Activated CD4-positive, CD25-positive, alpha-beta regulatory T cell (primary cell): ENCODE data around the gene EIF2AK3.
A peak's percentile ranks its signal among the peaks of the same experiment; 100 is the strongest.
"Not testable (repeated sequence)": the region's sequence is repeated elsewhere in the genome, so short reads cannot be mapped to it uniquely, and the experiment has no call there.

Experiments
- DNase-seq, 4 experiments: peaks; one replicate each; lab custom pipeline; 2025; lab: John Stamatoyannopoulos, UW

Gene EIF2AK3

DNA sequence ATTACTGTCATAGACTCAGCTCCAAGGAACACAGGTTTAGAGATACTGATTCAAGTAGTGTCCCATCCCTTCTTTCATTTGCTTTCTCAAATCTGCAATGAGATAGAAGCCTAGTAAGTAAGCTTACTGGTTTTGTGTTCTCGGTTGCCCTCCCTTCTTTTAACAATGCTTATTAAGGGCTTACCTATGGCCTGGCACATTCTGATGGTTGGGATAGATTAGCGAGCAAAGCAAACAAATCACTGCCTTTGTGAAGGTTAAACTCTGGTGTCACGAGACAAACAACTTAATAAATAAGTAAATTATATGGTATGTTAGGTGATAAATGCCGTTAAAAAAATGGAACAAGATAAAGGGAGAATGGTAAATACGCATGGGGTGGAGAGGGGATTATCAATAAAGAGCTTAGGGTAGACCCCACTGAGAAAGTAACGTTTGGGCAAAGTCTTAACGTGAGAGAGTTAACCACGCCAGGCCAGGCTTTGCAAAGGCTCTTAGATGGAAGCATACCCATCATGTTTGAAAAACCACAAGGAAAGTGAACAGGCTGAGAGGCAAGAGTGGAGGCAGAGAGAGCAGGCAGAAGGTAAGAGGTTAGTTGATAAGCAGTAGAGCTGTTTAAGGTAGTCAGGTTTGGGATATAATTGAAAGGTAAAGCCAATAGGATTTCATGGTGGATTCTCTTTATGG, 31.0 kb downstream of the EIF2AK3 start:
- no peak for DNase-seq

DNA sequence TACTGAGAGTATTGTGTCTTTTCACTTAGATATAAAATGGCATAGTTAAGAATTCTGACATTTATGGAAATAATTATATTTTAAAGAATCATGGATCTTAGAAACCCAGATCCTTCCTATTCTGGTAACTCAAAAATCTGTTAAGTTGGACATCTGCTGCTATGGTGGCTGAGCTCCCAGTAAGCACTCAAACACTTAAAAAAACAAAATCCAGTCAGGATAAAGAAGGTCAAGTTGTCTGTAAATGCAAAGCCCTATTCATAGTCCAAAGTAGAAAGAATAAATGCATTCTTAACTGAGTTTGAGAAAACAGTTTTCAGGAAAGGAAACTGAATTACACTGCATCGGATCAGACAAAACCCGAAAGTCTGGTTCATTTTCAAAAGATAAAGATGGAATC, 35.6 kb downstream of the EIF2AK3 start:
- DNase-seq = no peak

DNA sequence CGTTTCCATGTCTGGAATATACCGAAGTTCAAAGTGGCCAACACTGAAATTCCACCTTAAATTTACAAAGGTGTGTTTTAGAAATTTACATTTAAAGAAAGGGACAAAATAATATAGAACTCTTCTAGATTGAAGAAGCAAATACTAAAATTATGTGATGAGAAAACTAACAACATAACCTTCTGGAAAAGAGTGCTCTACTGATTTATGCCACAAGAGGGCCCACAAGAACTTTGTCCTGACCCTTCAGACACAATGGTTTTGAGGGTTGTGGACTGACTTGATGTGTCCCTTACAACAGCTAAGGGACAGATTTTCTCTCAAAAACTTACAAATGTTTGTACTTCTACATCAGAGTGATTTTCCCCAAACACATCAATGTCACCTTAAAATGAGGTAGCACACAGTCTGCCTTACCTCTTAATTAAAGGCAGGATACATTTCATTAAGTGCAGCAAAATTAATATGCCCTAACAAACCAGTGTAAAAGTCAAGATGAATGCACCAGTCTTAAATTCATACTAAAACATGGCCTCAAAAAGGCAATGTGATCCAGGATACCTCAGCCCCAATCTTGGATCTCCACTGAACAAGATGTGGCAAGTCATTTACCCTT, 36.2 kb downstream of the EIF2AK3 start:
- peak in 1 of 4 experiments; percentile 1 for DNase-seq

DNA sequence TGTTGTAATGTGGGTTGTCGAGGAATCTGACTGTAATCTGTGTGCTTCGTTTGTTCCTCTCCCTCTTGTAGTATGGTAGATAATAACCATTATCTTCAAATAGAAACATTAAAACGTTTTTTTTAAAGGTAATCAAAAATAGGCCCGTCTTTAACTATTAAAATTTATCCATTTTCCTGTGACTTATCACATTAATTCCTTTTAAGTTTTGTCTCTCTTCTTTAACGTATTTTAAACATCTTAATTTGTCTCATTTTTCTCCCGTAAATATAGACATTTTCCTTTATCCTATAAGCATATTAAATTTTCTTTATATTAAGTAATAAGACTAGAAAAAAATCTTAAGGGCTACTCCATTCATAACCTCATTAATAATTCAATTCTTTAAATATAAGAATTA, 41.3 kb downstream of the EIF2AK3 start:
- DNase-seq = no peak

DNA sequence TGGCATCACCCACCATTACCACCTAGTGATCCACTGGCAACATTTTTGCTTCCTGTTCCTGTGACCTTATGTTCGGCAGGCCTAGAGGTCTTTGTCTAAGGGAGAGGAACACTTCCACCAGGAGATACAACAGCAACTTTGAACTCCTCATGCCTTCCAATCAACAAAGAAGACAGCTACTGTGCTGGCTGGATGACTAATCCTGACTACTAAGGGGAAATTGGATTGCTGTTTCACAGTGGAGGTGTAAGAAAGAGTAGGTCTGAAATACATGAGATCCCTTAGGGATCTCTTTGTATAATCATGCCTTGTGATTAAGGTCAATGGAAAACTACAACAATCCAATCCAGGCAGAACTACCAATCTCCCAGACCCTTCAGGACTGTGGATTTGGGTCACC, 45.2 kb downstream of the EIF2AK3 start:
- DNase-seq = no peak

DNA sequence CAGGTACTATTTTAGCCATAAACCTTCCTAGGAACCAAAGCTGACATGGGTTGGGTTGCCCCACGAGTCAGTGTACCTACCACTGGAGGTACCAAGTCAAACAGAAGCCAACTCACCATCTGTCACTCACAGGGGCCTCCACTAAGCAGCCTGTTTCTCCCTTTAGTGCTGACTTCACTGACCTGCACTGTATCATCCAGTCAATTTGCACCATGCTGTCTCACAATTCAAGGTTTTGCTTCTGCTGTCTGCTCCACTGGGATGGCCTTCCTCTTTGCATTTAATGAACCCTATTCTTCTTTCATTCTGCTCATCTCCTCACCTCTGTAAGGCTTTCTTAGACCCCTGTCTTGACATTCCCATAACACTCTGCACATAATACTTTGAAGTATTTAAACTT, 47.2 kb downstream of the EIF2AK3 start:
- DNase-seq = no peak

DNA sequence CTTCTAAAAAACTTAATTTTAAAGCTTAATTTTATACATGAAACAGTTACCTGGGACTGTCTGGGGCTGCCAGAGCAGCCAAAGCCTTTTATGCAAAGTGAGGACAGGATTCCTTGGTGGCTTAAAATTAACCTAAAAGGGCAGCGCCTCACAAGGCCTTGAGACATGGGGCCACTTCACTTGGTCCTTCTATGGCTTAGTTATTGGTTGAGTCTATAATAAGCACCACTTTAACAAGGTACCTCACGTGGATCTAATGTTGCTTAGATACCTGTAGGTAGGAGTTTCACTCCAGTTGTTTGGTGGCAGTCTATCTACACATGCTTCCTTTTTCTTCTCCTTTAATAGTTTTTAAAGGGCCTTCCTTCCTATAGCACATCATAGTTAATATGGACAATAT, 51.6 kb downstream of the EIF2AK3 start:
- no peak for DNase-seq

DNA sequence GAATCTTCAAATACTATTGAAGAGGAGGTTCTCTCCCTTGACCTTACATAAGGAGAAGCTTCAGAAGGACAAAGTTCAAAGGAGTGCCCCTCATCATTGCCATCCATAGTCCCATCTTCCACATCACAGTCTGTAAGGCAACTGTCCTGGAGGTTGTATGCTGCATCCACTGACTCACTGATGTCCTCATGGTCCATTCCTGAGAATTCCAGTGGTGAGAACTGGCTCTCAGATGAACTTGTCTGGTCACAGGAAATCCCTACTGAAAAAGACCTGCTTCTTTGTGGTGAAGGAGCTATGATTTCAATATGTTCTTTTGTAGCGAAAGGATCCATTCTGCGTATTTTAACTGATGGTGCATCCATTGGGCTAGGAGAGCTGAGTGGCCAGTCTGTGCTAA, 52.2 kb downstream of the EIF2AK3 start:
- DNase-seq = no peak

DNA sequence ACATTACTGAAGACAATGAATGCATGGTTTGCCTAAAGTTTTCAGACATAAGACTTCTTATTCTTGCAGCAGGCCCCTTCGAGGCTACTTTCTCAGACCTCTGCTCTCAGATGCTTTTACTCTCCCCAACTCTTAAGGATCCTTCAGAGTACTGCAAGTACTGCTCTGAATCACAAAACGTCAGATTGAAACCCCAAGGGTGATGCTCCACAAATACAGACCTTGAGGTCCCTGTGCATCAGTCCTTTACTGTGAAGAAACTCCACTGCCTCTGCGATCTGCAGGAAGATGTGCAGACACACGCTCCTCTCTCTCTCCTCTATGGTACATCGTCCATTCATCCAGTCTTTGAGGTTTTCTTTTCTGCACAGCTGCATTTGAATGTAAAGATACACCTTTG, 52.8 kb downstream of the EIF2AK3 start:
- DNase-seq = no peak

DNA sequence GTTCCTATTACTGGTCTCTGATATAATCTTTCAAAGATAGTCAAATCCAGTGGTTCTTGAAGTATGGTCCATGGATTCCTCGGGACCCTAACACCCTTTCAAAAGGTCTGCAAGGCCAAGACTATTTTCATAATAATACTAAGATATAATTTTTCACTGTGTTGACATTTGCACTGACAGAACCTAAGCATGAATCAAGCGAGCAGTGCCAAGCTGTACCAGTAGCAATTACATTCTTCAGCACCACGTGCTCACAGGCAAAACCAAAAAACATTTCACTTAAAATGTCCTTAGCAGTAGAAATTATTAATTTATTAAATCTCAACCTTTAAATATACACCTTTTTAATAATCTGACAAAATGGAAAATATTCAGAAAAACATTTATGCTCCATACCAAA, 59.1 kb downstream of the EIF2AK3 start:
- DNase-seq = no peak

DNA sequence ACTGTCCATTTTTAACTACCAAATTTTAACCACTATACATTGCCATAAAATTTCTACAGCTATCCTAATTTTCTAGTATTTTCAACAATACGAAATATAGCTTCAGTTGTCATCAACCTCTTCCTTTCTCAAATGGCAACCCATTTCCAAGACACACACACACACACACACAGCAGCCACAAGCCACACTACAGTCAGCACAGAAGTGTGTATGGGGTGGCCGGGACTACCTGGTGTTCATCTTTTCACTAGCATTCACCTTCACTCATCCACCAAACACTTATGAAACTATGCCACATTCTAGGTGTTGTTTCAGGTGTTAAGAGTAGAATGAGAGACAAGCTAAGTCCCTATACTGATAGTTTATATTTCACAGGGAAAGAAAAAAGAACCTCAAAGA, 62.9 kb downstream of the EIF2AK3 start:
- DNase-seq = no peak

DNA sequence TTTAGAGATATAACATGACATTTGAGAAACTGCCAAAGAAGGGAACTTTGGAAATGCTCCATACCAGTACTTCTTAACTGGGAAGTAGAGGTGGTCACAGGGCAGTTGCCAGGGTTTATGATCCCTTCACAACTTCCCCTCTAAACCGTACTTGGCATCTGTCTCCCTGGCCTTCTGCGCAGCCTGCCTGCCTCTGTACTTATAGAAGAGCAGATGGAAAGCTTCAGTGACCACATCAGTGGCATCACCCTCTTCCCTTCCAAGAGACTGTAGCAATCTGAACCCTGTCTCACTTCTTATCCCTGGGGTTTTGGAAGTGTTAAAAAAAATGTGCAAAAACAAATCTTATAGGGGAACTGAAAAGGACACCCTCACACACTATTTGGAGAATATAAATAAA, 64.1 kb downstream of the EIF2AK3 start:
- DNase-seq = no peak

DNA sequence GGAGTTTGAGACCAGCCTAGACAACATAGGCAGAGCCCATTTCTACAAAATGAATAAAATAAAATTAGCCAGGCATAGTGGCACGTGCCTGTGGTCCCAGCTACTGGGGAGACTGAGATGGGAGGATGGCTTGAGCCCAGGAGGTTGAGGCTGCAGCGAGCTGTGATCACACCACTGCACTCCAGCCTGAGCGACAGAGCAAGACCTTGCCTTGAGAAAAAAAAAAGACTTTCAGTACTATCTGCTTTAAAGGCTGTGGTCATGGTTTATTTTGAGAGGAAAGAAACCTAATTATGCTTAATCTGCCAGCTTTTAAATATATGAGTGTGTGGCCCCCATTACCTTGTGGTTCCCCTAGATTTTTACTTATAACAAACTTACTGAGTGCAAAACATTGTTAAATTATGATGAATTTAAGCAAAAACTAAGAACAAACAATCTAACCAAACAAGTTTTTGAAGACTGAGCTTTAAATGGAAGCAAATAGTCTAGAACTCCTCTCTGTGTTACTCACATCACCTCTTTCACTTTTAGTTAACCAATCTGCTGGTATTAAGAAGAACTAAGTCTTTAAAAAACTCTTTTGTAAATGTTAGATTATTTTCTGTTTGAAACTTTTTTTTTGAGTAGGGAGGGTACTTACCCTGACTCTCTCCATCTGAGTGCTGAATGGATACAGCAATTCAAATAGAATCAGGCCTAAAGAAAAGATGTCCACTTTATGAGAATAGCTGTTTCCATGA, 65.4 kb downstream of the EIF2AK3 start:
- DNase-seq = no peak

DNA sequence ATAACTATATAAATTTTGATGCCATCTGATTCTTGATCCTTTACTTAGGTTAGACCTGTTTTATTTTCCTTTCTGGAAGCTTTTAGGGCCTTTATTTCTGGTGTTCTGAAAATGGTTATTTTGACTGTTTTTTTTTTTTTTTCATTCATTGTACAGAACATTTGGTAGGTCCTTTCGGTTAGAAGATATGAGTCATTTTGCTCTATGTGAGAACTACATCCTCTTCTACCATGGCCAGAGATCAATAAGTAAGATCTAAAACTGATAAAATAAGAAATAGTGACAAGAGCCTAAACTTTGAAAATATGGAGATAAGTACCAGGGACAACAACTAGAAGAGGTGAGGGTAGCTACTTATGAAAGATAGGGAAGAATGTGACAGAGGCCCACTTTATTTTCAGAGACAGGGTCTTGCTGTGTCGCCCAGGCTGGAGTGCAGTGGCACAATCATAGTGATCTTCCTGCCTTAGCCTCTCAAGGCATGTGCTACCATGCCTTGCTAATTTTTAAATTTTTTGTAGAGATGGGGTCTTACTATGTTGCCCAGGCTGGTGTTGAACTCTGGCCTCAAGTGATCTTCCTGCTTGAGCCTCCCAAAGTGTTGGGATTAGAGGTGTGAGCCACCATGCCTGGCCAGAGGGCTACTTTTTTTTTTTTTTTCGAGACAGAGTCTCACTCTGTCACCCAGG, 66.5 kb downstream of the EIF2AK3 start:
- DNase-seq = no peak

DNA sequence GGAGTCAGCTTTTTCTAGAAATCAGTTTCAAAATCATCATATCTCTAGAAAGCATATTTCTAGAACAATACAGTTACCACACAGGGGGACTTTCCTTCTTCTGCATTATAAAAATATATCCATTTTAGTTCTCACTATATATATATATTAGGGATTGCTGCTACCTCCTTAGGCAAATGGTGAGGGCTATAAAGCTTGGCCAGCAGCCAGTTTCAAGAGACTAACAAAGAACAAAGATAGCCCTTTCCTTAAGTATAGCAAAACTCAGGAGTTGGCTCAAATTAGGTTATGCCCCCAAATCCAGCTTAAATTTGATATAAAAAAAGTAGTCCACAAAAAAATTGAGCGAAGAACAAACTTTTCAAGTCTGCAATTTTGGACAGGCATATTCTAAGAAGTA, 70.0 kb downstream of the EIF2AK3 start:
- no peak for DNase-seq

DNA sequence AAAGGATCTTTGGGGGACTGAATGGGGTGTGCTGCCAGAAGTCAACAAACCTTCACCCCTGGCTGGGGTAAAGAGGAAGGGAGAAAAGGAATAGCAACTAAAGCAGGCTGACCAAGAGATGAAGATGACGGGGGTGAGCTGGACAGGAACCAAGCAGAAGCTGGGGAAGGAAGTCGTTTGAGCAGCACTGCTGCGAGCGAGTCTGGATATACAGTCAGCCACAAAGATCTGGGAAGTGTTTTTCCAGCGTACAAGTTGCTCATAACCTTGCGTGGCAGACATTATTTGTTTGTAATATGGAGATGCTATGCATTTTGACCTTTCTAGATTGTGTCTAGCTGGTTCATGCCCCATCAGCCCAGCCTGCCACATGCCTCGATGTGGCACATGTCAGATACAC, 71.2 kb downstream of the EIF2AK3 start:
- no peak for DNase-seq

DNA sequence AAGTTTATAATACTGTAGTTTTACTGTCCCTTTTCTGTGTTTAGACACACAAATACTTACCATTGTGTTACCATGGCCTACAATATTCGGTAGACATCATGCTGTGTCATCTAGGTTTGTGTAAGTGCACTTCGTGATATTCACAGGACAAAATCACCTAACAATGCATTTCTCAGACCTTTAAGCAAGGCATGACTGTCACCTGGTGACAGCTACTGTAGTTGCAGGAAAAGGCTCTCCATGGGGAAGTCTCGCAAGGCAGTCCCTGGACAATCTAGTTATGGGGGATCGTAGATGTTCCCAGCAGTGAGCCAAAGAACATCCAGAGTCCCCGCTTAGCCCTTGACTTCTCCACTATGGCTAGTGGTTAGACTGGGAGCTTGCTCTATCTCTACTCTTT, 73.1 kb downstream of the EIF2AK3 start:
- DNase-seq = no peak

DNA sequence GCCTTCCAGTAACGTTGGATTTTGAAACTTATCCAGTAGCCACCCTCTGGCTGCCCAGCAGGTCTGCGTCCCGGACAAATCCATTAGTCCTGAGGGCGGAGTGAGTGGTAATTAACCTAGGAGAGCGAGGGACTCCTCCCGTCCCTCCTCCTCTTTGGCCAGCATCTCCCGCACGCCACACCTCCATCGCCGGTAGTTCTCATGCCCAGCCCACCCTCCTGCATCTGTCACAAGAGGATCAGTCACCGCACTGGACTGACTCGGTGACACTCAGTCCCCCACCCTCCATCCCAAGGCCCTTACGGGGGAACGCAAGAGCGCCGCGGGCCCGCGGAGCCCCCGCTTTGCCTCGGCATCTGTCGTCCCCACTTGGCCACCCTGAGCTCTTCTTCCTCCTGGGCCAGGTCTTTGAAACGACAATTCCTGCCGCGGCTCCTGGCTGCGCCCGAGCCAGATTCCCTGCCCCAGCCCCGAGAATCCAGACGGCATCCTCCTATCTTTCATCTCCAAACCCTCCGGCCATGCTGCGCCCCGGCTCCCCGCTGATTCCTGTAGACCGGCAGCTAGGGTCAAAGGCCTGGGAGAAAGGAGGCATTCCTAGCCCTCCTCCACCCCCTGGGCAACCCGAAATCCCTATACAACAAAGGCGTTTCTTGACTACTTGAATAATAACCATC, 77.5 kb downstream of the EIF2AK3 start:
- DNase-seq = no peak

DNA sequence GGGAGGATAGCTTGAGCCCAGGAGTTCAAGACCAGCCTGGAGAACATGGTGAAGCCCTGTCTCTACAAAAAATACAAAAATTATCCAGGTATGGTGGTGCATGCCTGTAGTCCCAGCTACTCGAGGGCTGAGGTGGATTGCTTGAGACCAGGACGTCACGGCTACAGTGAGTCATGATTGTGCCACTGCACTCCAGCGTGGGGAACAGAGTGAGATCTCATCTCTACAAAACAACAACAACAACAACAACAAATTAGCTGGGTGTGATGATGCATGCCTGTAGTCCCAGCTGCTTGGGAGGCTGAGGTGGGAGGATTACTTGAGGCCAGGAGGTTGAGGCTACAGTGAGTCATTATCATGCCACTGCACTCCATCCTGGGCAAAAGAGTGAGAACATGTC, 81.0 kb downstream of the EIF2AK3 start:
- not testable (repeated sequence) for DNase-seq

DNA sequence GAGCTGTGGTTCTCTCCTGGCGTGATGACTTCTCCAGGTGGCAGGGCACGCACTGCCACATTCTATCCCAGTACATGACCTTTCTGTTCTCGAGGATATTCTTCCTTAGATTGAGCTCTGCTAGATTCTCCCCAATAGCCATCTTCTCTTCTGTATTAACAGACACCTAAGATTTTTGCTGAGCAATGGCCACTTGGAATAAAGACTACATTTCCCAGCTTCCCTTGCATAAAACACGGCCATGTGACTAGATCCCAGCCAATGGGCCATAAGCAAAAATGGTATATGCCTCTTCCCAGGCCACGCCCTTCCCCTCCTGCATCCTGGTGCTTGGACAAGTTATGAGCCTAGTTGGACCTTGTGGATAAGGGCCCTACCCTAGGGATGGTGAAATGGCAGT, 82.1 kb downstream of the EIF2AK3 start:
- DNase-seq = no peak

DNA sequence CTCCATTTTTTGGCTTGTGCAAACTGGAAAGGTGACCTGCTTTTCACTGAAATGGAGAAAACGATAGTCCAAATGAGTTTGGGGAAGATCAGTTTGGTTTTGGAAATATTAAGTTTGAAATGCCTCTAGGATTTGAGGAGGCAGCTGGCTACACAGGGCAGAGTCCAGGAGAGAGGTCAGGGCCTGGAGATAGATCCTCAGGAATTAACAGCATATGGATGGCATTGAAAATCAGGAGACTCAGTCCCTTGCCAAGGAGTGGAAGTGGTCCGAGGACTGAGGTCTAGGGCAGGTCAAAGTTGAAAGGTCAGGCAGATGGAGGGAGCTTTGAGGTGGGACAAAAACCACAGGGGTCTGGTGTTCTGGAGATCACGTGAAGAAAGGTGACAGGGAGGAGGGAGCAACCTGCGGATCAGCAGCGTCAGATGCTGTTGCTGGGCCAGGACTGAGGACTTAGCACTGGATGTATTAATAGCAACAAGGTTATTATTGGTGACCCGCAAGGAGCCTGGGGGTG, 83.7 kb downstream of the EIF2AK3 start:
- DNase-seq = no peak

DNA sequence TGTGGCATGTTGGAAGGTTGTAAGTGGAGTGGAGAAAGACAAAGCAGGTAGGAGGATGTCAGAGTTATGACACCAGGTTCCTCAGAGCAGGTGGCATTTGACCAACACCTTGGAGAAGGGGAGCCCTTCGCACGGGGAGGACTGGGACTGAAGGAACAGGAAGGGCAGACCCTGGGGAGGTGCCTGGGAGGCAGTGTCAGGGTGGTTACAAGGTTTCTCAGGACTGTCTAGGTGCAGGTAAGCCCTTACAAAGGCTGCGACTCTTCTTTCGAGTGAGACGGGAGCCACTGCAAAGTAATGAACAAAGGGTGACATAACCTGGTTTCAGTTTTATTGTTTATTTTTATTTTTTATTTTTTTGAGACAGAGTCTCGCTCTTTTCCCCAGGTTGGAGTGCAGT, 84.6 kb downstream of the EIF2AK3 start:
- DNase-seq = no peak
